Coronary artery (tissue), 2 donors: Measurements from ENCODE around the gene PRMT7.

Source experiments
- DNase-seq: peaks from one replicate; pipeline ENCODE4 v3.0.0-alpha.2; 2017; ENCODE audit warnings: low spot score
- H3K27ac ChIP-seq, 2 donors: fragments of 200-600 bp; sonication (generic); one replicate each; pipeline ENCODE4 v1.5.1; 2016 to 2019
- H3K4me3 ChIP-seq: fragments of 200-600 bp; sonication (generic); 2 replicates; pipeline ENCODE4 v1.5.1; 2016; ENCODE audit warnings: mild to moderate bottlenecking, moderate library complexity
- CTCF ChIP-seq: fragments of 200-600 bp; sonication (generic); IDR thresholded peaks from one replicate; pipeline ENCODE4 v1.5.1; 2019; ENCODE audit warnings: antibody characterized with exemption

The PRMT7 gene

GRCh38 chr16:68269793-68270192, 41.0 kb upstream of the PRMT7 start:
- no peak overlapping the region for H3K4me3 ChIP-seq
- no peak for TF ChIP-seq CTCF
- DNase-seq = no peak
- no peak overlapping the region for H3K27ac ChIP-seq

DNA sequence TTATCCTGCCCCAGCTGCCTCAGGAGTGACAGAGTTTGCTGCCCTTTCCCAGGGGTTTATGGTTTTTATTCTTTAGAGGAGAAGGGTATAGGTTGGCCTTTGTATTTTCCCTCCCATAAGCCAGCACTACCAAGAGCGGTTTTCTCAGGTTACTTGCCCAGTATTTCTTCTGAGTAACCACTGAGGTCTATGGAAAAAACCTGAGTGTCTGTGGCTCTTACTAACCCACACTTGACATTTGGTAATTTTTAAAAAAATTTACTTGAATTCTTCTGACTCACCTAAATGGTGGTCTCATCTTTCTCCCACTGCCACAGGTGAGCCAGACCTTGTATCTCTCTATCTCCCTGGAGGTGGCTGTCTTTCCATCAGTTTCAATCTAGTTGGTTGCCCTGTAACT, 40.5 kb upstream of the PRMT7 start:
- no peak for DNase-seq
- no peak for TF ChIP-seq CTCF
- H3K4me3 ChIP-seq = no peak overlapping the region
- H3K27ac ChIP-seq = no peak overlapping the region

DNA sequence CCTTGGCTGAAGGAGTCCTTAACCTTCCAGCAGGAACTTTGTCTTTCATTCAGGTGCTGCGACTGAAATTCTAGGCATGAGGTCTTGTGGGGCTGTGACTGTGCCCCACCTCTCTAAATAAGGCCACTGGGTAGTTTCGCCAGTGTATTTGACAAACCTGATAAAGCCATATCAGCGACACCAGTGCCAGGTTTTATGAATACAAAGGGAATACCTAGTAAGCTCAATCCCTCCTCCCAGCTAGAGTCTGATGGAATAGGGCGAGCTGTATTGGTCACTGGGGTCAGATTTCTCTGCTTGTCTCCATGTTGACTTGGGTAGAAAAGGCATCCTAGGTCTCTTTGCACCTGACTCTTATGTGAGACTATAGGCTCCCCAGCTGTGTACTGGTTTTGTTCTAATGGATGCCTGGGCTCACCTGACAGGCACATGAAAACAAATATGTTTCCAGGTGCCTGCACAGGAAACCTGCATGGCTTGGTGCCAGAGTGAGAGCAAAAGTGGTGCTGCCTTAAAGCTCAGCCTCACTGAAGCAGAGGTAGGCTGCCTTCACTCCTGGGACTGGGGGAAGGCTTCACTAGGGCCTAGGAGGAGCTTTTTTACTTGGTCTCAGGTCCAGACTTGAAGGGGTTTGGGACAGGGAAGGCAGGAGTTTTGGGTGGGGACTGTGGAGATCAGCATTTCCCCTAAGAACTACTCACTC, 38.2 kb upstream of the PRMT7 start:
- no peak overlapping the region for H3K4me3 ChIP-seq
- no peak for DNase-seq
- no peak for TF ChIP-seq CTCF
- H3K27ac ChIP-seq = no peak overlapping the region

DNA sequence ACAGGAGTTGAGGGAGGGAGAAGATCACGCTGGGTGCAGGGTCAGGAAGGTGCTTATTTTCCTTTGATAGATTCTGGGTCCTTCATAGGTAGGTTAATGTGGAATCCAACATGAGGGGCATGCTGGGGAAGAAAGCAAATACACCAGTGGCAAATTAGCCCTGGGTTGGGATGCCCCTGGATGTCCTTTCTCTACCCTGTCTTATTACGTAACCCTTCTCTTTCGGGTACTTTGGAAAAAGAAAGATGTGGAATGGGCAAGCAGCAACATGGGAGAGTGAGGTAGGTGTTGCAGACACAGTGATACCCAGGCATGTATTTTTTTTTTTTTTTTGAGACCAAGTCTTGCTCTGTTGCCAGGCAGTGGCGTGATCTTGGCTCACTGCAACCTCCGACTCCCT, 37.4 kb upstream of the PRMT7 start:
- Histone ChIP-seq H3K27ac (no peak overlapping the region), H3K4me3 (no peak overlapping the region)
- TF ChIP-seq CTCF = no peak
- no peak for DNase-seq

DNA sequence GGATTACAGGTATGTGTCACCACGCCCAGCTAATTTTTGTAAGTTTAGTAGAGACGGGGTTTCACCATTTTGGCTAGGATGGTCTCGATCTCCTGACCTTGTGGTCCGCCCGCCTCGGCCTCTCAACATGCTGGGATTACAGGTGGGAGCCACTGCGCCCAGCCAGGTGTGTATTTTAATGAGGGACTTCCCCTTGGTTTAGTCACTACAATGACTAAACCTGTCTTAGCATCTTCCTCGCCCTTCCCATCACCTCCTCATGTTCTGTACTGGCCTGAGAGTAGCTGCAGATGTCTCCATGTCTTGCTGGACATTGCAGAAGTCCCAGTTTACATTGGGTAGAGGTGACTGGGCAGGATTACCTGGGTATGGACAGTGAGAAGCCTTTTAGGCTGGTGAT, 36.9 kb upstream of the PRMT7 start:
- Histone ChIP-seq H3K4me3 (no peak overlapping the region), H3K27ac (no peak overlapping the region)
- TF ChIP-seq CTCF = no peak
- DNase-seq = no peak

DNA sequence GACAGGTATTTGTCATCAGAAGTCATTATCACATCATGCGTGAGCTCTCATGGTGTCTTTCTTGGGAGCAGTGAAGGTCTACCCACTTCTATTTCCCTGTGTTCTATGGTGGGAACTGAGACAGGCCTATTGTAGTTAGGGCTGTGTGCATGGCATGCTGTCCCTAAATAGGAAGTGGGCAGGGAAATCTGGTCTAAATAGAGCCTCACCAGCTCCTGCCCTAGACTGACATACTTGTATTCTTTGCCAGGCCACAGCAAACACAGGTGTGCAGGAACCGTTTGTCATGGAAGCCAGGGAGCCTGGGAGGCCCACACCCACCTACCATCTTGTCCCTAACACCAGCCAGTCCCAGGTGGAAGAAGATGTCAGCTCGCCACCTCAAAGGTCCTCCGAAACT, 36.4 kb upstream of the PRMT7 start:
- H3K27ac ChIP-seq = no peak overlapping the region
- TF ChIP-seq CTCF = no peak
- H3K4me3 ChIP-seq = no peak overlapping the region
- no peak for DNase-seq

DNA sequence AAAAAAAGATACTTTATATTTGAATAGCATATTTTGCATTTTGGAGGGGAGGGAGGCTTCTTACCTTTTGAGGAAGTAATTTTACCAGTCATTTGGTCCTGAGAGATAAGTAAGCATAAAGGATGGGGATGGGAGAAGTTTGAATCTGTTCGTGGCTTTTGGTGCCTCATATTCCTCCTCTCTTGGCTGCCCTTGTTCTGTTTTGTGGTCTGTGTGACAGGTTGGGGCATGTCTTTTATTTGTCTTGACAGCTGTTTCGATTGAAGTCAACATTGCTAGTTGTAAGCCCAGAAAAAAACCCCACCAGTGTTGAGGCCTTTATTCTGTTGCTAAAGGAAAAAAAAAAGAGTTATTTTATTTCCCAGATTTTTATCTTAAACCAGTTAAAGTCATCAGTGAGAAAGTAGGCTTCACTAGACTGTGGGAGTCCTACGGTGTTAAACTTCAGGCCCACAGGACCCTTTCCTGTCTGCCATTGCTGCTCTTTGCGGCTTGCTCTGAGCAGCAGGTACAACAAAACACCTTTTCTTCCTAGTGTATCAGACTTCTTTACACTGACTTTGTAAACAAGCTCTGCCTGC, 35.1 kb upstream of the PRMT7 start:
- no peak for TF ChIP-seq CTCF
- Histone ChIP-seq H3K27ac (peak overlapping the region in 1 of 2 donors; percentile 6), H3K4me3 (no peak overlapping the region)
- no peak for DNase-seq
